Adrenal gland (tissue), 12 donors: Measurements from ENCODE around the gene TTC9B. TPM values are rescaled to one million over a fixed set of nuclear protein-coding genes. Genes with fewer than 3 reads are reported as not detected.

Source experiments
- DNase-seq, 7 donors: peaks; one replicate each; pipeline ENCODE4 v3.0.0-alpha.2; 2019 to 2020
- H3K27ac ChIP-seq, 5 donors: fragments of 200-600 bp; sonication (generic) in 4 of 5; 1 replicate in 3 of 5; 2 replicates in 2 of 5; pipeline versions ENCODE4 v1.5.1 to v1.8.0; 2016 to 2020; ENCODE audit warnings: mild to moderate bottlenecking in 1 of 5
- H3K27me3 ChIP-seq: fragments of 200-600 bp; 2 replicates; pipeline ENCODE4 v1.8.0; 2021
- H3K36me3 ChIP-seq, 2 donors: fragments of 200-600 bp; replicated peaks in 1 of 2; 1 replicate in 1 of 2; 2 replicates in 1 of 2; pipeline versions ENCODE4 v1.5.1 to v1.8.0; 2018 to 2022
- H3K4me1 ChIP-seq, 2 donors: fragments of 200-600 bp; replicated peaks in 1 of 2; 1 replicate in 1 of 2; 2 replicates in 1 of 2; pipeline versions ENCODE4 v1.5.1 to v1.8.0; 2018 to 2021
- H3K4me3 ChIP-seq, 4 donors: fragments of 200-600 bp; sonication (generic) in 3 of 4; one replicate each; pipeline ENCODE4 v1.5.1; 2016 to 2018
- H3K9me3 ChIP-seq, 3 donors: fragments of 200-600 bp; sonication (generic) in 1 of 3; replicated peaks in 1 of 3; 1 replicate in 2 of 3; 2 replicates in 1 of 3; pipeline versions ENCODE4 v1.5.1 to v1.8.0; 2016 to 2021
- CTCF ChIP-seq, 6 experiments: fragments of 450-650 bp in 4 of 6; fragments of 200-600 bp in 2 of 6; sonication (generic) in 1 of 6; IDR thresholded peaks; 1 replicate in 5 of 6; 2 replicates in 1 of 6; pipeline versions ENCODE4 v1.5.1 to v1.8.0; 2016 to 2021; ENCODE audit warnings: antibody characterized with exemption in 6 of 6, mild to moderate bottlenecking in 2 of 6, moderate library complexity in 1 of 6
- POLR2A ChIP-seq, 2 donors: fragments of 450-650 bp; IDR thresholded peaks; one replicate each; pipeline ENCODE4 v1.6.1; 2017; ENCODE audit warnings: antibody characterized with exemption in 2 of 2, mild to moderate bottlenecking in 2 of 2, moderate library complexity in 1 of 2
- WGBS, 4 donors: extraction: QIAGEN DNeasy Blood & Tissue Kit in 2 of 4; methylation state at CpG; one replicate each; pipeline versions ENCODE4 v1.1.5 to v1.1.7; 2013 to 2017; 5-methylcytosine and 5-hydroxymethylcytosine counted together
- intact Hi-C, 2 donors: fragments of 100-400 bp; cut with DNase I; formaldehyde crosslinking; loops; one replicate each; pipeline versions ENCODE4 v1.14.1 to v1.15.0; 2022 to 2023
- polyA plus RNA-seq, 3 donors: library from polyadenylated mRNA; stranded (reverse); fragments of 200-250 nt in 2 of 3; fragments of 350-450 nt in 1 of 3; fragmentation: Illumina TruSeq in 1 of 3; extraction: RNeasy Lipid Tissue Mini Kit (QIAGEN cat#74804) in 1 of 3; gene quantifications; one replicate each; pipeline ENCODE4 v1.2.3, GENCODE V29; 2013 to 2014
- total RNA-seq, 9 donors: library from RNA; depleted of rRNA in 4 of 9; stranded (reverse); fragments of >200 nt in 4 of 9; fragments of 120-200 nt in 1 of 9; fragmentation: NEBNext Ultra II Directional in 1 of 9; extraction: Animal tissue kit (Norgen Biotek cat#: 25700) in 1 of 9; gene quantifications; one replicate each; pipeline versions ENCODE4 v1.1.0 to v1.2.4, GENCODE V29; 2013 to 2023
- donor health status: healthy with polysubstance abuse.
- donor health status: Bipolar disorder and iron deficiency.
- donor health status: DM: yes; HTN: yes; CAD: no.
- donor health status: DM: no; HTN: no; CAD: no.
- donor health status: DM: no; HTN: no; CAD: no.
- donor health status: DM: yes; HTN: yes; CAD: no.

Gene TTC9B
- total and polyA plus RNA-seq, 12 donors = 0.32 to 2.6 (median 0.53) TPM; not detected in 8

DNA sequence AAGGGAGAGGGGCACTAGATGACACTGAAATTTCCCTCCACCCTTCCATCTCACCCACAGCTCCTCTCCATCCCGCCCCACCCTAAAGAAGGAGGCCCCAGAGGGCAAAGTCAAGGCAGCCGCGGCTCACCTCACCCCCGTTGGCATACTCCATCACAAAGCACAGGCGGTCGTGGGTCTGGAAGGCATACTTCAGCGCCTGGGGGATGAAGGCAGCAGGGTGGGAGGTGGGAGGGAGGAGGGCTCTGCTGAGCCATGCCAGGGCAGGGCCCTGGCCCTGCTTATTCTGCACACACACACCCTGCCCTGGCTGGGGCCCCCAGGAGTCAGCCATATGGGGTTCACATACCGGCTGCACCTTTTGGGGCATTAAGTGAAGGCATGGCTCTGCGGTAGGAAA is 20.6 kb upstream of the TTC9B start:
- no peak overlapping the region for H3K4me3 ChIP-seq
- DNase-seq = no peak
- WGBS, 4 donors = 87 to 95% (median 90%) methylated on average over 7 to 9 of the region's 9 CpGs
- TF ChIP-seq CTCF (IDR thresholded peaks at IDR 0.05) = no peak
- TF ChIP-seq POLR2A (IDR thresholded peaks at IDR 0.05) = no peak
- H3K36me3 ChIP-seq = peaks cover 0 to 74% of the 10 kb centered on the region in 2 donors
- intact Hi-C loops = no loop called here
- no peaks in the 10 kb centered on the region for H3K27me3 ChIP-seq
- H3K4me1 ChIP-seq = peaks cover 16 to 19% of the 10 kb centered on the region in 2 donors
- no peak overlapping the region for H3K27ac ChIP-seq
- H3K9me3 ChIP-seq = no peaks in the 10 kb centered on the region

DNA sequence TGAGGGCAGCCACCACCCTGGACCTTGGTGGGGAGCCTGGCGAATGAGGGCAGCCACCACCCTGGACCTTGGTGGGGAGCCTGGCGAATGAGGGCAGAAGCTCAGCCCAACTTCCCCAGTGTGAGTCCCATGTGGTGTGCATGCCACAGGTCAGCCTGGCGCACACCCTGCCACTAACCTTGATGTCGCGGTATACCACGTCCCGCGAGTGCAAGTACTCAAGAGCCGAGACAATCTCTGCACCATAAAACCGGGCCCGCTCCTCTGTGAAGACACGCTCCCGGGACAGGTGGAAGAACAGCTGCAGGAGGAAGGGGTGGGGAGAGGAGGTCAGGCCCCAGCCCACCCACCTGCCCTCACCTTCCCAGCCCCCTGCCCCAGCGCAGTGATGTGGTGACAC is 19.6 kb upstream of the TTC9B start:
- H3K36me3 ChIP-seq = peaks cover 0 to 81% of the 10 kb centered on the region in 2 donors
- H3K27ac ChIP-seq = no peak overlapping the region
- H3K27me3 ChIP-seq = no peaks in the 10 kb centered on the region
- DNase-seq = no peak
- WGBS, 4 donors = 86 to 97% (median 90%) methylated on average over 2 to 14 of the region's 14 CpGs
- TF ChIP-seq POLR2A (IDR thresholded peaks at IDR 0.05) (no peak), CTCF (IDR thresholded peaks at IDR 0.05) (no peak)
- no peaks in the 10 kb centered on the region for H3K9me3 ChIP-seq
- intact Hi-C loops = no loop called here
- peaks cover 12 to 15% of the 10 kb centered on the region in 2 donors for H3K4me1 ChIP-seq
- no peak overlapping the region for H3K4me3 ChIP-seq

GRCh38 chr19:40236366-40236765 is 18.2 kb upstream of the TTC9B start:
- H3K4me3 ChIP-seq = no peak overlapping the region
- no peaks in the 10 kb centered on the region for H3K9me3 ChIP-seq
- H3K36me3 ChIP-seq = peaks cover 0 to 79% of the 10 kb centered on the region in 2 donors
- intact Hi-C loops = no loop called here
- H3K27ac ChIP-seq = no peak overlapping the region
- no peaks in the 10 kb centered on the region for H3K27me3 ChIP-seq
- peaks cover 10 to 11% of the 10 kb centered on the region in 2 donors for H3K4me1 ChIP-seq
- no peak for DNase-seq
- 90 to 95% (median 92%) methylated on average over 4 to 6 of the region's 6 CpGs for WGBS, 4 donors
- no peak for TF ChIP-seq POLR2A (IDR thresholded peaks at IDR 0.05)
- no peak for TF ChIP-seq CTCF (IDR thresholded peaks at IDR 0.05)

- no peak overlapping the region for H3K27ac ChIP-seq
- no peak for DNase-seq
- peaks cover 10 to 11% of the 10 kb centered on the region in 2 donors for H3K4me1 ChIP-seq
- 93 to 100% (median 95%) methylated on average over 3 to 9 of the region's 9 CpGs for WGBS, 4 donors
- no peaks in the 10 kb centered on the region for H3K27me3 ChIP-seq
- TF ChIP-seq POLR2A (IDR thresholded peaks at IDR 0.05) = no peak
- no peak for TF ChIP-seq CTCF (IDR thresholded peaks at IDR 0.05)
- no peaks in the 10 kb centered on the region for H3K9me3 ChIP-seq
- no peak overlapping the region for H3K4me3 ChIP-seq
- H3K36me3 ChIP-seq = peaks cover 0 to 75% of the 10 kb centered on the region in 2 donors
- intact Hi-C loops = no loop called here
These were observed 17.8 kb upstream of the TTC9B start for GRCh38 chr19:40236026-40236355.
